GM23248 (cell line): ENCODE data around the gene FHAD1.

Experiments used
- EZH2 ChIP-seq: fragments of 200-600 bp; sonication (generic); IDR thresholded peaks from 2 replicates; pipeline ENCODE4 v1.6.1; 2018; ENCODE audit warnings: antibody characterized with exemption, mild to moderate bottlenecking; ENCODE audit not compliant: insufficient read depth, poor library complexity, severe bottlenecking
- EZH2phosphoT487 ChIP-seq: fragments of 200-600 bp; sonication (generic); IDR thresholded peaks from 2 replicates; pipeline ENCODE4 v1.6.1; 2018; ENCODE audit warnings: antibody characterized with exemption, moderate library complexity, mild to moderate bottlenecking, low read depth; ENCODE audit not compliant: insufficient read depth

- TF ChIP-seq EZH2phosphoT487 (no peak), EZH2 (no peak)
Observed at GRCh38 chr1:15326691-15327588, 79.9 kb downstream of the FHAD1 start.
